OCI-LY7 (cell line): ENCODE measurements around the gene ZSWIM1. TPM values are rescaled to one million over a fixed set of nuclear protein-coding genes. Genes with fewer than 3 reads are reported as not detected.

Source experiments
- BruUV-seq: library from RNA; stranded (reverse); fragments of 400-500 nt; replicated peaks from 2 replicates; lab custom pipeline; 2021; lab: Mats Ljungman, UMichigan
- CTCF ChIA-PET: fragments of 300-600 bp; sonication (Branson Sonifier 250); formaldehyde crosslinking; loops from one replicate; lab custom pipeline; 2022; ENCODE audit warnings: antibody characterized with exemption; ENCODE audit not compliant: unreplicated experiment; lab: Charles Lee
- POLR2A ChIA-PET: fragments of 300-600 bp; sonication (Branson Sonifier 250); formaldehyde crosslinking; loops from one replicate; lab custom pipeline; 2022; ENCODE audit warnings: antibody characterized with exemption; lab: Charles Lee
- DNase-seq: peaks from one replicate; pipeline ENCODE4 v3.0.0-alpha.2; 2015; ENCODE audit warnings: low spot score
- H2AFZ ChIP-seq: fragments of 200-600 bp; sonication (generic), shearing (Covaris generic); 2 replicates; pipeline ENCODE4 v1.6.1; 2014; ENCODE audit warnings: mild to moderate bottlenecking, antibody characterized with exemption, low read length, moderate library complexity
- H3K27ac ChIP-seq: fragments of 200-600 bp; sonication (generic); 2 replicates; pipeline ENCODE4 v1.5.1; 2014; ENCODE audit warnings: mixed run types, low read depth, mild to moderate bottlenecking, moderate library complexity, low read length, inconsistent platforms; ENCODE audit not compliant: poor library complexity, severe bottlenecking
- H3K36me3 ChIP-seq: fragments of 200-600 bp; sonication (generic); 2 replicates; pipeline ENCODE4 v1.6.1; 2014; ENCODE audit warnings: mild to moderate bottlenecking, antibody characterized with exemption, low read length, moderate library complexity, mixed read lengths; ENCODE audit not compliant: insufficient read depth
- H3K4me1 ChIP-seq: fragments of 200-600 bp; sonication (generic); 2 replicates; pipeline ENCODE4 v1.5.1; 2014; ENCODE audit warnings: mild to moderate bottlenecking, low read length; ENCODE audit not compliant: insufficient read depth, poor library complexity, severe bottlenecking
- H3K4me2 ChIP-seq: fragments of 200-600 bp; sonication (generic); 2 replicates; pipeline ENCODE4 v1.6.1; 2014; ENCODE audit warnings: mild to moderate bottlenecking, low read length
- H3K4me3 ChIP-seq: fragments of 200-600 bp; sonication (generic); 2 replicates; pipeline ENCODE4 v1.5.1; 2014; ENCODE audit warnings: mild to moderate bottlenecking, low read depth, low read length; ENCODE audit not compliant: poor library complexity, severe bottlenecking
- H3K79me2 ChIP-seq: fragments of 200-600 bp; sonication (generic); 2 replicates; pipeline ENCODE4 v1.6.1; 2016; ENCODE audit warnings: low read depth, mild to moderate bottlenecking, low read length, moderate library complexity, mixed read lengths; ENCODE audit not compliant: insufficient read depth
- H3K9me2 ChIP-seq: fragments of 200-600 bp; sonication (generic); 2 replicates; pipeline ENCODE4 v1.6.1; 2016; ENCODE audit warnings: mild to moderate bottlenecking, low read length, mixed read lengths; ENCODE audit not compliant: insufficient read depth
- H3K9me3 ChIP-seq: fragments of 200-600 bp; sonication (generic); 2 replicates; pipeline ENCODE4 v1.6.1; 2014; ENCODE audit warnings: mild to moderate bottlenecking, mixed run types, low read length, mixed read lengths
- H4K20me1 ChIP-seq: fragments of 200-600 bp; sonication (generic); 2 replicates; pipeline ENCODE4 v1.6.1; 2014; ENCODE audit warnings: mild to moderate bottlenecking, antibody characterized with exemption, low read length, moderate library complexity, mixed read lengths; ENCODE audit not compliant: insufficient read depth
- EZH2phosphoT487 ChIP-seq: fragments of 200-600 bp; sonication (generic); IDR thresholded peaks from 2 replicates; pipeline ENCODE4 v1.6.1; 2018; ENCODE audit warnings: low read depth, borderline replicate concordance, mild to moderate bottlenecking, mixed run types, antibody characterized with exemption, low read length, moderate library complexity, mixed read lengths
- intact Hi-C: fragments of 100-400 bp; cut with micrococcal nuclease; formaldehyde crosslinking; loops from one replicate; pipeline ENCODE4 v1.10.0; 2022; ENCODE audit not compliant: unreplicated experiment
- total RNA-seq, 2 experiments: library from RNA; depleted of rRNA in 1 of 2; stranded (reverse); fragments of >200 nt in 1 of 2; shearing (Covaris generic) in 1 of 2; gene quantifications; 2 replicates each; pipeline ENCODE4 v1.2.3, GENCODE V29; 2014 to 2022
- TF ChIP-seq, protein P1 (sequence below): fragments of 200-600 bp; sonication (generic); conservative IDR thresholded peaks from 2 replicates; pipeline ENCODE4 v1.5.1; 2014; ENCODE audit warnings: mild to moderate bottlenecking, antibody characterized with exemption, low read length, moderate library complexity, mixed read lengths

ZSWIM1 gene
- total RNA-seq, 2 experiments from 2014 or later = 13.9 to 19.2 TPM

DNA sequence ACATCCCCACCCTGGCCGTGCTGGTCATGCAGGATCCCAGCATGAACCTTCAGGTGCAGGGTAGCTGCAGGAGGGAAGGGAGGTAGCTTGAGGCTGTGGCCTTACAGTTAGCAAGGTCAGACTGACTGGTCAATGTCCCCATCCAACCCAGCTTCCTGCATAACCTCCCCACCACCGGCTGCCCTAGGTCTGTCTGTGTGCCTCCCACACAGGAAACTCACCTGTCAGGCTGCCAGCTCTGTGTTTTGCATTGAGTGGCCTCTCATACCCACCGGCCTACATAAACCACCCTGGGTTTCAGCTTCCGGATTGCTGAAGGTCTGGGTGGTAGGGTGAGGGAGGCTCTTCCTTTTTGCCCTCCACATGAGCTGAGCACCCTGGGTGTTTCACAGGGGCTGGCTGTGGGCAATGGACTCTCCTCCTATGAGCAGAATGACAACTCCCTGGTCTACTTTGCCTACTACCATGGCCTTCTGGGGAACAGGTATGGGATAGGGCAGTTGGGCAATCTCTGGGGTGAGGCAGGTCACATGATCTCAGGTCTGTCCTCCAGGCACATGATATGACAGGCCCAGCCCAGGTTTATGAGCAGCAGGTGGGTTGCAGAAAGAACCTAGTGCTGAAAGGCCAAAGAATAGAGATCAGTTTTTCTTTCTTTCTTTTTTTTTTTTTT lies 11.9 kb downstream of the ZSWIM1 start:
- ChIA-PET POLR2A (interaction anchor here (1.0 to 1.1 kb wide), 2 partner anchors 12 to 93 kb away, joined by 3 to 4 read pairs; no protein-coding TSS in a partner anchor), CTCF (no interaction called here)
- H3K4me1 ChIP-seq = peaks cover 15% of the 10 kb centered on the region
- H3K27ac ChIP-seq = no peak overlapping the region
- no peak overlapping the region for H2AFZ ChIP-seq
- no peaks in the 10 kb centered on the region for H4K20me1 ChIP-seq
- H3K4me3 ChIP-seq = no peak overlapping the region
- intact Hi-C loops = no loop called here
- DNase-seq = no peak
- no peaks in the 10 kb centered on the region for H3K9me3 ChIP-seq
- TF ChIP-seq EZH2phosphoT487 = no peak
- TF ChIP-seq, protein P1, sequence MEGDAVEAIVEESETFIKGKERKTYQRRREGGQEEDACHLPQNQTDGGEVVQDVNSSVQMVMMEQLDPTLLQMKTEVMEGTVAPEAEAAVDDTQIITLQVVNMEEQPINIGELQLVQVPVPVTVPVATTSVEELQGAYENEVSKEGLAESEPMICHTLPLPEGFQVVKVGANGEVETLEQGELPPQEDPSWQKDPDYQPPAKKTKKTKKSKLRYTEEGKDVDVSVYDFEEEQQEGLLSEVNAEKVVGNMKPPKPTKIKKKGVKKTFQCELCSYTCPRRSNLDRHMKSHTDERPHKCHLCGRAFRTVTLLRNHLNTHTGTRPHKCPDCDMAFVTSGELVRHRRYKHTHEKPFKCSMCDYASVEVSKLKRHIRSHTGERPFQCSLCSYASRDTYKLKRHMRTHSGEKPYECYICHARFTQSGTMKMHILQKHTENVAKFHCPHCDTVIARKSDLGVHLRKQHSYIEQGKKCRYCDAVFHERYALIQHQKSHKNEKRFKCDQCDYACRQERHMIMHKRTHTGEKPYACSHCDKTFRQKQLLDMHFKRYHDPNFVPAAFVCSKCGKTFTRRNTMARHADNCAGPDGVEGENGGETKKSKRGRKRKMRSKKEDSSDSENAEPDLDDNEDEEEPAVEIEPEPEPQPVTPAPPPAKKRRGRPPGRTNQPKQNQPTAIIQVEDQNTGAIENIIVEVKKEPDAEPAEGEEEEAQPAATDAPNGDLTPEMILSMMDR = no peak
- no peak overlapping the region for H3K4me2 ChIP-seq
- no peaks in the 10 kb centered on the region for H3K9me2 ChIP-seq
- no peaks in the 10 kb centered on the region for H3K79me2 ChIP-seq
- no TSS peak for BruUV-seq
- H3K36me3 ChIP-seq = peaks cover 4% of the 10 kb centered on the region

DNA sequence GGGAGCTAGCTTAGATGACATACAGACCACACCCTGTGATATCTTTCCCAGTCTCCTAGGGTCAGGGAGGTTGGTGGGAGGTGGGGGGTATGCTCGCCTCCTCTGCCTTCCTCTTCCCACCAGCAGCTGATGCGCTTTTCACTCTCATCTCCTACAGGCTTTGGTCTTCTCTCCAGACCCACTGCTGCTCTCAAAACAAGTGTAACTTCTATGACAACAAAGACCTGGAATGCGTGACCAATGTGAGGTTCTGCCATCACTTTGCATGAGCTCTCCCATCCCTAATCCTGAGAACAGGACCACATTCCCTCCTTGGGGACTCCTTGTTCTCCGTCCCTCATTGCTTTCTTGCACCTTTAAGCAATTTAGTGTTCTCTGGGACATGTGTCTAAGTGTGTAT lies 12.8 kb downstream of the ZSWIM1 start:
- Histone ChIP-seq H3K9me3 (no peaks in the 10 kb centered on the region), H2AFZ (no peak overlapping the region), H3K27ac (no peak overlapping the region), H3K36me3 (peaks cover 4% of the 10 kb centered on the region), H3K79me2 (no peaks in the 10 kb centered on the region), H3K4me3 (no peak overlapping the region), H3K4me1 (peaks cover 15% of the 10 kb centered on the region), H3K9me2 (no peaks in the 10 kb centered on the region), H4K20me1 (no peaks in the 10 kb centered on the region), H3K4me2 (no peak overlapping the region)
- TF ChIP-seq, protein P1 = no peak
- no peak for TF ChIP-seq EZH2phosphoT487
- BruUV-seq = no TSS peak
- intact Hi-C loops = no loop called here
- ChIA-PET POLR2A (interaction anchor here (1.2 kb wide), 1 partner anchor 37 kb away, joined by 3 read pairs; the partner anchor contains the start of genes ACOT8 and ZSWIM3), CTCF (no interaction called here)
- DNase-seq = no peak

DNA sequence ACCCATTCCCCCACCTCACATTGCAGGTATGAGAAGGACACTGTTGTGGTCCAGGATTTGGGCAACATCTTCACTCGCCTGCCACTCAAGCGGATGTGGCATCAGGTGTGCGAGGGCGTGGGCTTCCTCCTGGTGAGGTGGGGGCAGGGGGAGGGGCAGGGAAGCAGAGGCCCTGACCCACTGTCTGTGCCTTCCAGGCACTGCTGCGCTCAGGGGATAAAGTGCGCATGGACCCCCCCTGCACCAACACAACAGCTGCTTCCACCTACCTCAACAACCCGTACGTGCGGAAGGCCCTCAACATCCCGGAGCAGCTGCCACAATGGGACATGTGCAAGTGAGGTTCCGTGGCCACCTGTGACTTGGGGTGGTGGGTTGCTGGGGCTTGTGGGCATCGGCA lies 13.8 kb downstream of the ZSWIM1 start:
- Histone ChIP-seq H4K20me1 (no peaks in the 10 kb centered on the region), H3K27ac (no peak overlapping the region), H3K9me2 (no peaks in the 10 kb centered on the region), H3K9me3 (no peaks in the 10 kb centered on the region), H2AFZ (no peak overlapping the region), H3K4me1 (peaks cover 15% of the 10 kb centered on the region), H3K36me3 (peaks cover 4% of the 10 kb centered on the region), H3K4me2 (no peak overlapping the region), H3K4me3 (no peak overlapping the region), H3K79me2 (no peaks in the 10 kb centered on the region)
- no TSS peak for BruUV-seq
- DNase-seq = no peak
- ChIA-PET CTCF (no interaction called here), POLR2A (interaction anchor here (0.6 to 1.2 kb wide), 2 partner anchors 38 to 65 kb away, joined by 3 to 5 read pairs; partner anchors contain the start of genes ACOT8 and ZSWIM3)
- TF ChIP-seq, protein P1 = no peak
- TF ChIP-seq EZH2phosphoT487 = no peak
- intact Hi-C loops = no loop called here
